Body of pancreas (tissue), 4 donors: Measurements from ENCODE around the gene PTPRN. TPM values are rescaled to one million over a fixed set of nuclear protein-coding genes. Genes with fewer than 3 reads are reported as not detected.
A peak's percentile ranks its signal among the peaks of the same experiment; 100 is the strongest.

Source experiments
- ATAC-seq: fragments of 150-250 bp; one replicate; pipeline ENCODE4 v1.9.1; 2016
- DNase-seq, 4 donors: peaks; one replicate each; pipeline ENCODE4 v3.0.0-alpha.2; 2019
- H3K27ac ChIP-seq, 4 donors: fragments of 200-600 bp; sonication (generic); 1 replicate in 3 of 4; 2 replicates in 1 of 4; pipeline versions ENCODE4 v1.5.1 to v1.6.1; 2016 to 2019; ENCODE audit warnings: mild to moderate bottlenecking in 1 of 4, mixed read lengths in 1 of 4, moderate library complexity in 1 of 4
- H3K27me3 ChIP-seq, 2 donors: fragments of 200-600 bp; sonication (generic); one replicate each; pipeline ENCODE4 v1.6.0; 2016; ENCODE audit warnings: mild to moderate bottlenecking in 1 of 2
- H3K36me3 ChIP-seq, 2 donors: fragments of 200-600 bp; sonication (generic); replicated peaks in 1 of 2; 2 replicates each; pipeline ENCODE4 v1.5.1; 2016; ENCODE audit warnings: low read depth in 2 of 2; ENCODE audit not compliant: insufficient read depth in 1 of 2
- H3K4me1 ChIP-seq: fragments of 200-600 bp; sonication (generic); one replicate; pipeline ENCODE4 v1.6.0; 2016
- H3K4me3 ChIP-seq, 2 donors: fragments of 200-600 bp; sonication (generic); 1 replicate in 1 of 2; 2 replicates in 1 of 2; pipeline ENCODE4 v1.5.1; 2016 to 2019
- H3K9me3 ChIP-seq, 3 donors: fragments of 200-600 bp; sonication (generic); 1 replicate in 2 of 3; 2 replicates in 1 of 3; pipeline ENCODE4 v1.5.1; 2016
- POLR2A ChIP-seq, 3 donors: fragments of 450-650 bp; IDR thresholded peaks; one replicate each; pipeline ENCODE4 v1.6.1; 2016; ENCODE audit warnings: antibody characterized with exemption in 3 of 3, mild to moderate bottlenecking in 2 of 3
- WGBS, 2 donors: methylation state at CpG; one replicate each; pipeline ENCODE4 v1.1.5; 2017; 5-methylcytosine and 5-hydroxymethylcytosine counted together
- intact Hi-C: fragments of 100-400 bp; cut with DNase I; formaldehyde crosslinking; loops from one replicate; pipeline ENCODE4 v1.15.1; 2023
- total RNA-seq, 2 donors: library from RNA; depleted of rRNA; stranded (reverse); fragments of >200 nt; gene quantifications; one replicate each; pipeline ENCODE4 v1.1.0, GENCODE V29; 2016
- TF ChIP-seq, protein P1 (sequence below), 7 experiments: fragments of 450-650 bp in 4 of 7; fragments of 200-600 bp in 3 of 7; sonication (generic) in 3 of 7; IDR thresholded peaks; one replicate each; pipeline ENCODE4 v1.5.1; 2016 to 2019; ENCODE audit warnings: antibody characterized with exemption in 7 of 7

PTPRN gene
- total RNA-seq, 2 donors from 2014 or later, result 18.7 to 19.8 TPM

GRCh38 chr2:219280651-219281050 is 28.6 kb downstream of the PTPRN start:
- Histone ChIP-seq H3K4me3 (no peak overlapping the region), H3K27ac (peak overlapping the region in 3 of 4 donors; percentile 12 to 98 (median 95)), H3K36me3 (peaks cover 0 to 21% of the 10 kb centered on the region in 2 donors), H3K4me1 (peaks cover 36% of the 10 kb centered on the region), H3K27me3 (no peaks in the 10 kb centered on the region), H3K9me3 (no peaks in the 10 kb centered on the region)
- no peak for DNase-seq
- intact Hi-C loops, result no loop called here
- ATAC-seq, result no peak
- TF ChIP-seq, protein P1, sequence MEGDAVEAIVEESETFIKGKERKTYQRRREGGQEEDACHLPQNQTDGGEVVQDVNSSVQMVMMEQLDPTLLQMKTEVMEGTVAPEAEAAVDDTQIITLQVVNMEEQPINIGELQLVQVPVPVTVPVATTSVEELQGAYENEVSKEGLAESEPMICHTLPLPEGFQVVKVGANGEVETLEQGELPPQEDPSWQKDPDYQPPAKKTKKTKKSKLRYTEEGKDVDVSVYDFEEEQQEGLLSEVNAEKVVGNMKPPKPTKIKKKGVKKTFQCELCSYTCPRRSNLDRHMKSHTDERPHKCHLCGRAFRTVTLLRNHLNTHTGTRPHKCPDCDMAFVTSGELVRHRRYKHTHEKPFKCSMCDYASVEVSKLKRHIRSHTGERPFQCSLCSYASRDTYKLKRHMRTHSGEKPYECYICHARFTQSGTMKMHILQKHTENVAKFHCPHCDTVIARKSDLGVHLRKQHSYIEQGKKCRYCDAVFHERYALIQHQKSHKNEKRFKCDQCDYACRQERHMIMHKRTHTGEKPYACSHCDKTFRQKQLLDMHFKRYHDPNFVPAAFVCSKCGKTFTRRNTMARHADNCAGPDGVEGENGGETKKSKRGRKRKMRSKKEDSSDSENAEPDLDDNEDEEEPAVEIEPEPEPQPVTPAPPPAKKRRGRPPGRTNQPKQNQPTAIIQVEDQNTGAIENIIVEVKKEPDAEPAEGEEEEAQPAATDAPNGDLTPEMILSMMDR (IDR thresholded peaks at IDR 0.05), result no peak
- TF ChIP-seq POLR2A (IDR thresholded peaks at IDR 0.05), result no peak
- WGBS, 2 donors, result 90 to 93% methylated on average over 4 of the region's 4 CpGs

- H3K36me3 ChIP-seq, result peaks cover 0 to 21% of the 10 kb centered on the region in 2 donors
- 40 to 44% methylated on average over 12 of the region's 12 CpGs for WGBS, 2 donors
- DNase-seq (peak in 1 of 4 donors; percentile 13), ATAC-seq (no peak)
- H3K27me3 ChIP-seq, result no peaks in the 10 kb centered on the region
- H3K27ac ChIP-seq, result peak overlapping the region; percentile 95 to 99 (median 96)
- intact Hi-C loops, result no loop called here
- H3K4me3 ChIP-seq, result peak overlapping the region; percentile 28 to 35
- no peaks in the 10 kb centered on the region for H3K9me3 ChIP-seq
- H3K4me1 ChIP-seq, result peaks cover 36% of the 10 kb centered on the region
- TF ChIP-seq, protein P1 (IDR thresholded peaks at IDR 0.05), result peak in 2 of 7 experiments; percentile 14 to 32
- no peak for TF ChIP-seq POLR2A (IDR thresholded peaks at IDR 0.05)
Measured at GRCh38 chr2:219279916-219280516, 29.2 kb downstream of the PTPRN start.

GRCh38 chr2:219279151-219279915 is 29.9 kb downstream of the PTPRN start, which contains the start of gene DNAJB2:
TSS of gene DNAJB2 (plus strand) at chr2:219279366. CDS start at chr2:219279834, 468 bp downstream.
- Histone ChIP-seq H3K27ac (peak within 1 kb of the TSS; percentile 95 to 99 (median 96)), H3K4me3 (peak within 1 kb of the TSS; percentile 28 to 35), H3K4me1 (peaks cover 37% of the 10 kb centered on the region), H3K9me3 (no peaks in the 10 kb centered on the region), H3K36me3 (peaks cover 0 to 16% of the 10 kb centered on the region in 2 donors), H3K27me3 (no peaks in the 10 kb centered on the region)
- peak; percentile 89 to 96 (median 93) for TF ChIP-seq POLR2A (IDR thresholded peaks at IDR 0.05)
- TF ChIP-seq, protein P1 (IDR thresholded peaks at IDR 0.05), result peak in 1 of 7 experiments; percentile 12
- ATAC-seq (peak; percentile 95), DNase-seq (peak; percentile 99)
- intact Hi-C loops, result no loop called here
- 0% methylated on average over 8 to 52 of the region's 65 CpGs for WGBS, 2 donors

DNA sequence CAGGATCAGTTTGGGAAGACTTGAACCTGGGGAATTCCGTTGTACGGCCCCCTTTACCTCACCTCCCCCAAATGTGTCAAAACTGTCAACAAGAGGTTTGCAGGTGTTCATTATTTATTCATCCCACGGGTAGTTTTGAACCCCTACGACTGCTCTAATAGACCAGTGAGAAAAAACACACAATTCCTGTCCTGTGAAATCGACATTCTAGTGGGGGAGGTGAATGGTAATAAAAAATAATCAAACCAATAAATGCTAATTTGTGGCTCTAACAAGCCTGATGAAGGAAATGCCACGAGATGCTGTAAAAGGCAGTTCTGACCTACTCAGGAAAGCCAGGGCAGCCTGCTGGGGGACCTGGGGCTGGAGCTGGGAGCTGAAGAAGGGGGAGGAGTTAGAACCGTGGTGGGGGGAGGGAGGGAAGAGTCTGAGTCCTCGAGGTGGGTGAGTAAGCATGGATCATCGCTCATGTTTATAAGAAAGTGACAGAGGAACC is 30.5 kb downstream of the PTPRN start:
- ATAC-seq, result peak; percentile 45
- no peaks in the 10 kb centered on the region for H3K27me3 ChIP-seq

More for the DNA sequence above, 30.5 kb downstream of the PTPRN start:
- DNase-seq, result no peak
- H3K9me3 ChIP-seq, result no peaks in the 10 kb centered on the region
- H3K4me1 ChIP-seq, result peaks cover 42% of the 10 kb centered on the region
- peak overlapping the region; percentile 95 to 99 (median 96) for H3K27ac ChIP-seq
- WGBS, 2 donors, result 2 to 7% methylated on average over 9 of the region's 9 CpGs
- H3K36me3 ChIP-seq, result peaks cover 0 to 10% of the 10 kb centered on the region in 2 donors
- no peak for TF ChIP-seq POLR2A (IDR thresholded peaks at IDR 0.05)
- TF ChIP-seq, protein P1 (IDR thresholded peaks at IDR 0.05), result peak in 1 of 7 experiments; percentile 3
- no peak overlapping the region for H3K4me3 ChIP-seq
- intact Hi-C loops, result no loop called here
